OCI-LY7 (cell line): ENCODE results near the gene KLK8.

ENCODE experiments used
- EZH2phosphoT487 ChIP-seq: fragments of 200-600 bp; sonication (generic); IDR thresholded peaks from 2 replicates; pipeline ENCODE4 v1.6.1; 2018; ENCODE audit warnings: low read depth, borderline replicate concordance, mild to moderate bottlenecking, mixed run types, antibody characterized with exemption, low read length, moderate library complexity, mixed read lengths
- TF ChIP-seq, protein P1 (sequence below): fragments of 200-600 bp; sonication (generic); conservative IDR thresholded peaks from 2 replicates; pipeline ENCODE4 v1.5.1; 2014; ENCODE audit warnings: mild to moderate bottlenecking, antibody characterized with exemption, low read length, moderate library complexity, mixed read lengths

DNA sequence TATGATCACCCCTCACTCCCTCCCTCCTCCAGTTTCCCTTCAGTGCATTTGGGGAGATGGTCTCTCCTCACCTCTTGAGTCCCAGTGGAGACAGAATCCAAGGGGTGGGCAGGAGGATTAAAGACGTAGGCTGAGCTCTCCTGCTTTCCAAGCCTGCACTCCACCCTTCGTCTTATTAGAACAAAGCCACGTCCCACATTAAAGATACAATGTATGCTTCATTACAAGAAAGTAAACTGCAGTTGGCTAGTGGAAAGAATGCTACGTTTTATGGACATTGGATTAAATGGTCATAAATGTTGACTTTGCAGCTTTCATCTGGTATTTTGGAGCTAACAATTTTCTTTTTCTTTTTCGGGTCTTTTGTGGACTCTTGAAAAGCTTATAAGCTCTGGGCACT is 26.5 kb upstream of the KLK8 start:
- TF ChIP-seq, protein P1, sequence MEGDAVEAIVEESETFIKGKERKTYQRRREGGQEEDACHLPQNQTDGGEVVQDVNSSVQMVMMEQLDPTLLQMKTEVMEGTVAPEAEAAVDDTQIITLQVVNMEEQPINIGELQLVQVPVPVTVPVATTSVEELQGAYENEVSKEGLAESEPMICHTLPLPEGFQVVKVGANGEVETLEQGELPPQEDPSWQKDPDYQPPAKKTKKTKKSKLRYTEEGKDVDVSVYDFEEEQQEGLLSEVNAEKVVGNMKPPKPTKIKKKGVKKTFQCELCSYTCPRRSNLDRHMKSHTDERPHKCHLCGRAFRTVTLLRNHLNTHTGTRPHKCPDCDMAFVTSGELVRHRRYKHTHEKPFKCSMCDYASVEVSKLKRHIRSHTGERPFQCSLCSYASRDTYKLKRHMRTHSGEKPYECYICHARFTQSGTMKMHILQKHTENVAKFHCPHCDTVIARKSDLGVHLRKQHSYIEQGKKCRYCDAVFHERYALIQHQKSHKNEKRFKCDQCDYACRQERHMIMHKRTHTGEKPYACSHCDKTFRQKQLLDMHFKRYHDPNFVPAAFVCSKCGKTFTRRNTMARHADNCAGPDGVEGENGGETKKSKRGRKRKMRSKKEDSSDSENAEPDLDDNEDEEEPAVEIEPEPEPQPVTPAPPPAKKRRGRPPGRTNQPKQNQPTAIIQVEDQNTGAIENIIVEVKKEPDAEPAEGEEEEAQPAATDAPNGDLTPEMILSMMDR: no peak
- TF ChIP-seq EZH2phosphoT487: no peak
